Neural progenitor cell (in vitro differentiated cells): Measurements from ENCODE around the gene MCF2L2. TPM values are rescaled to one million over a fixed set of nuclear protein-coding genes. Genes with fewer than 3 reads are reported as not detected.

ENCODE experiments used
- DNase-seq: peaks from one replicate; pipeline ENCODE4 v3.0.0-alpha.2; 2016; ENCODE audit warnings: low spot score
- H2AFZ ChIP-seq: fragments of 200-600 bp; sonication (generic); replicated peaks from 2 replicates; pipeline ENCODE4 v1.6.1; 2016; ENCODE audit warnings: antibody characterized with exemption
- H3F3A ChIP-seq: fragments of 200-600 bp; sonication (generic); 2 replicates; pipeline ENCODE4 v1.6.1; 2016; ENCODE audit warnings: antibody characterized with exemption, low read depth
- H3K27ac ChIP-seq: fragments of 200-600 bp; sonication (generic); 2 replicates; pipeline ENCODE4 v1.5.1; 2016; ENCODE audit warnings: mild to moderate bottlenecking
- H3K27me3 ChIP-seq: fragments of 200-600 bp; sonication (generic); 2 replicates; pipeline ENCODE4 v1.6.1; 2016; ENCODE audit warnings: mild to moderate bottlenecking, moderate library complexity
- H3K36me3 ChIP-seq: fragments of 200-600 bp; sonication (generic); 2 replicates; pipeline ENCODE4 v1.5.1; 2016
- H3K4me1 ChIP-seq: fragments of 200-600 bp; sonication (generic); 2 replicates; pipeline ENCODE4 v1.6.1; 2016; ENCODE audit warnings: mixed run types
- H3K4me2 ChIP-seq: fragments of 200-600 bp; sonication (generic); 2 replicates; pipeline ENCODE4 v1.6.1; 2016
- H3K4me3 ChIP-seq: fragments of 200-600 bp; sonication (generic); 2 replicates; pipeline ENCODE4 v1.5.1; 2016
- H3K79me2 ChIP-seq: fragments of 200-600 bp; sonication (generic); 2 replicates; pipeline ENCODE4 v1.6.1; 2016; ENCODE audit warnings: low read depth
- H3K9ac ChIP-seq: fragments of 200-600 bp; sonication (generic); 2 replicates; pipeline ENCODE4 v1.6.1; 2016
- H3K9me3 ChIP-seq: fragments of 200-600 bp; sonication (generic); 2 replicates; pipeline ENCODE4 v1.5.1; 2016; ENCODE audit warnings: low read depth
- H4K20me1 ChIP-seq: fragments of 200-600 bp; sonication (generic); 2 replicates; pipeline ENCODE4 v1.6.1; 2016; ENCODE audit warnings: low read depth
- H3K27ac Mint-ChIP-seq: 3 replicates; pipeline ENCODE4 v1.8.0; 2021; ENCODE audit warnings: mixed read lengths
- H3K27me3 Mint-ChIP-seq: 2 replicates; pipeline ENCODE4 v1.8.0; 2022; ENCODE audit warnings: low read depth, mild to moderate bottlenecking, inconsistent platforms, moderate library complexity, mixed read lengths; ENCODE audit not compliant: insufficient read depth
- H3K36me3 Mint-ChIP-seq: 3 replicates; pipeline ENCODE4 v1.8.0; 2021; ENCODE audit warnings: mixed read lengths
- H3K4me1 Mint-ChIP-seq: 3 replicates; pipeline ENCODE4 v1.8.0; 2021; ENCODE audit warnings: mixed read lengths
- H3K4me3 Mint-ChIP-seq: 3 replicates; pipeline ENCODE4 v1.8.0; 2021; ENCODE audit warnings: mild to moderate bottlenecking, moderate library complexity, mixed read lengths
- H3K9me3 Mint-ChIP-seq: 3 replicates; pipeline ENCODE4 v1.8.0; 2020; ENCODE audit warnings: mixed read lengths
- CTCF ChIP-seq: fragments of 200-600 bp; sonication (generic); IDR thresholded peaks from 2 replicates; pipeline ENCODE4 v1.5.1; 2017; ENCODE audit warnings: antibody characterized with exemption, mild to moderate bottlenecking
- EZH2 ChIP-seq: fragments of 200-600 bp; sonication (generic); IDR thresholded peaks from 2 replicates; pipeline ENCODE4 v1.6.1; 2017; ENCODE audit warnings: antibody characterized with exemption, mild to moderate bottlenecking, moderate library complexity
- EZH2phosphoT487 ChIP-seq: fragments of 200-600 bp; sonication (generic); IDR thresholded peaks from 2 replicates; pipeline ENCODE4 v1.6.1; 2017; ENCODE audit warnings: antibody characterized with exemption
- total RNA-seq: library from RNA; depleted of rRNA; stranded (reverse); fragments of >200 nt; gene quantifications from 2 replicates; pipeline ENCODE4 v1.2.3, GENCODE V29; 2015; ENCODE audit warnings: low replicate concordance

Gene MCF2L2
- total RNA-seq, 1 donor from 2014 or later = 11.1 TPM

GRCh38 chr3:183437666-183438564 is 9.5 kb upstream of the MCF2L2 start:
- H3K4me2 ChIP-seq = no peak overlapping the region
- H3K9me3 ChIP-seq = no peaks in the 10 kb centered on the region
- peak overlapping the region; percentile 42 for H3K27ac Mint-ChIP-seq
- H4K20me1 ChIP-seq = no peaks in the 10 kb centered on the region
- H3K4me1 ChIP-seq = peaks cover 38% of the 10 kb centered on the region
- H3K9ac ChIP-seq = no peak overlapping the region
- H3K36me3 Mint-ChIP-seq = no peaks in the 10 kb centered on the region
- no peak overlapping the region for H3K4me3 Mint-ChIP-seq
- H3K27me3 ChIP-seq = no peaks in the 10 kb centered on the region
- H3K36me3 ChIP-seq = no peaks in the 10 kb centered on the region
- no peak overlapping the region for H3K4me3 ChIP-seq
- H3K27me3 Mint-ChIP-seq = peaks cover 2% of the 10 kb centered on the region
- H3K4me1 Mint-ChIP-seq = peaks cover 27% of the 10 kb centered on the region
- TF ChIP-seq EZH2phosphoT487 (no peak), CTCF (no peak), EZH2 (no peak)
- peaks cover 2% of the 10 kb centered on the region for H3K9me3 Mint-ChIP-seq
- H3K79me2 ChIP-seq = no peaks in the 10 kb centered on the region
- H3F3A ChIP-seq = peaks cover 37% of the 10 kb centered on the region
- H3K27ac ChIP-seq = no peak overlapping the region
- DNase-seq = no peak
- H2AFZ ChIP-seq = no peak overlapping the region

GRCh38 chr3:183437061-183437460 is 8.6 kb upstream of the MCF2L2 start:
- no peak overlapping the region for H3K9ac ChIP-seq
- Mint-ChIP-seq H3K4me1 (peaks cover 27% of the 10 kb centered on the region), H3K27ac (no peak overlapping the region), H3K27me3 (peaks cover 2% of the 10 kb centered on the region), H3K4me3 (no peak overlapping the region), H3K36me3 (no peaks in the 10 kb centered on the region), H3K9me3 (peaks cover 2% of the 10 kb centered on the region)
- peaks cover 38% of the 10 kb centered on the region for H3K4me1 ChIP-seq
- H3F3A ChIP-seq = peaks cover 37% of the 10 kb centered on the region
- no peak for DNase-seq
- no peaks in the 10 kb centered on the region for H3K27me3 ChIP-seq
- H3K79me2 ChIP-seq = no peaks in the 10 kb centered on the region
- peak overlapping the region; percentile 13 for H3K4me2 ChIP-seq
- H3K36me3 ChIP-seq = no peaks in the 10 kb centered on the region
- TF ChIP-seq EZH2 (no peak), EZH2phosphoT487 (no peak)
- H4K20me1 ChIP-seq = no peaks in the 10 kb centered on the region
- H3K9me3 ChIP-seq = no peaks in the 10 kb centered on the region
- no peak overlapping the region for H2AFZ ChIP-seq
- no peak overlapping the region for H3K4me3 ChIP-seq
- H3K27ac ChIP-seq = no peak overlapping the region

- H3F3A ChIP-seq = peaks cover 37% of the 10 kb centered on the region
- H3K9me3 Mint-ChIP-seq = no peaks in the 10 kb centered on the region
- H3K27ac ChIP-seq = peak overlapping the region; percentile 90
- H3K36me3 Mint-ChIP-seq = no peaks in the 10 kb centered on the region
- H3K4me1 ChIP-seq = peaks cover 38% of the 10 kb centered on the region
- H2AFZ ChIP-seq = no peak overlapping the region
- no peak overlapping the region for H3K27ac Mint-ChIP-seq
- H3K4me3 Mint-ChIP-seq = no peak overlapping the region
- TF ChIP-seq CTCF (no peak), EZH2phosphoT487 (no peak), EZH2 (no peak)
- H3K9ac ChIP-seq = no peak overlapping the region
- H3K4me3 ChIP-seq = no peak overlapping the region
- DNase-seq = no peak
- no peaks in the 10 kb centered on the region for H3K27me3 ChIP-seq
- no peaks in the 10 kb centered on the region for H3K79me2 ChIP-seq
- H3K4me2 ChIP-seq = peak overlapping the region; percentile 70
- H4K20me1 ChIP-seq = no peaks in the 10 kb centered on the region
- no peaks in the 10 kb centered on the region for H3K9me3 ChIP-seq
- H3K4me1 Mint-ChIP-seq = peaks cover 33% of the 10 kb centered on the region
- peaks cover 2% of the 10 kb centered on the region for H3K27me3 Mint-ChIP-seq
- no peaks in the 10 kb centered on the region for H3K36me3 ChIP-seq
These were observed 7.2 kb upstream of the MCF2L2 start for GRCh38 chr3:183435661-183436060.

- H3K36me3 ChIP-seq = no peaks in the 10 kb centered on the region
- no peak for TF ChIP-seq CTCF
- no peak for TF ChIP-seq EZH2
- TF ChIP-seq EZH2phosphoT487 = no peak
- H3K9me3 ChIP-seq = no peaks in the 10 kb centered on the region
- Mint-ChIP-seq H3K4me1 (peaks cover 39% of the 10 kb centered on the region), H3K27ac (peak overlapping the region; percentile 81), H3K27me3 (peaks cover 2% of the 10 kb centered on the region), H3K4me3 (peak overlapping the region; percentile 3), H3K9me3 (no peaks in the 10 kb centered on the region), H3K36me3 (no peaks in the 10 kb centered on the region)
- no peak overlapping the region for H3K9ac ChIP-seq
- H2AFZ ChIP-seq = peak overlapping the region; percentile 53
- DNase-seq = peak; percentile 53
- peaks cover 38% of the 10 kb centered on the region for H3K4me1 ChIP-seq
- peak overlapping the region; percentile 90 for H3K27ac ChIP-seq
- peaks cover 37% of the 10 kb centered on the region for H3F3A ChIP-seq
- peak overlapping the region; percentile 28 for H3K4me3 ChIP-seq
- no peaks in the 10 kb centered on the region for H4K20me1 ChIP-seq
- no peaks in the 10 kb centered on the region for H3K27me3 ChIP-seq
- peak overlapping the region; percentile 70 for H3K4me2 ChIP-seq
- H3K79me2 ChIP-seq = no peaks in the 10 kb centered on the region
These were observed 6.6 kb upstream of the MCF2L2 start for GRCh38 chr3:183434992-183435391.
